ENCODE results near the gene SLC8A1.

Gene SLC8A1

GRCh38 chr2:40421631-40422297, 30.1 kb downstream of the SLC8A1 start:
- no peak for DNase-seq (ENCODE audit: low read depth)

- DNase-seq (ENCODE audit: low read depth), result no peak
Measured at GRCh38 chr2:40420478-40420877, 31.4 kb downstream of the SLC8A1 start.

GRCh38 chr2:40419364-40419762, 32.5 kb downstream of the SLC8A1 start:
- no peak for DNase-seq (ENCODE audit: low read depth)

GRCh38 chr2:40418614-40419363, 33.1 kb downstream of the SLC8A1 start:
- no peak for DNase-seq (ENCODE audit: low read depth)

GRCh38 chr2:40416486-40416885, 35.4 kb downstream of the SLC8A1 start:
- DNase-seq (ENCODE audit: low read depth), result no peak

- no peak for DNase-seq (ENCODE audit: low read depth)
Measured at GRCh38 chr2:40415391-40415790, 36.5 kb downstream of the SLC8A1 start.

DNA sequence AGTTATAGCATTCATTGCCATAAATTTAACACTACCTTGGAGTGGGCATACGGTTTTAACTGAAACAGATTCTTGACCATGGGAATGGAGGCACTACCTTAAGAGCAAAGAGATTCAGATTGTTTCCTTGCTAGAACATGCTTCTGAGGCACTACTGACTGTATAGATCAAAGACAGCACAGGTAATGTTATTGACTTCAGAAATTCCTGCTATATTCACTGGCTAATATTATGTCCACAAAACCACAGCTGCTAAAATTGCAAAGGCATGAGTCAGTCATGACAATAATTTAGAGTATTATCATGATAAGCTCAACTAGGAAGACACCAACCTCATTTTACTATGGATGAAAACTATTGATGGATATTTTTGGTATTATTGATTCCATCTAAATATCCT, 39.4 kb downstream of the SLC8A1 start:
- no peak for DNase-seq (ENCODE audit: low read depth)

DNA sequence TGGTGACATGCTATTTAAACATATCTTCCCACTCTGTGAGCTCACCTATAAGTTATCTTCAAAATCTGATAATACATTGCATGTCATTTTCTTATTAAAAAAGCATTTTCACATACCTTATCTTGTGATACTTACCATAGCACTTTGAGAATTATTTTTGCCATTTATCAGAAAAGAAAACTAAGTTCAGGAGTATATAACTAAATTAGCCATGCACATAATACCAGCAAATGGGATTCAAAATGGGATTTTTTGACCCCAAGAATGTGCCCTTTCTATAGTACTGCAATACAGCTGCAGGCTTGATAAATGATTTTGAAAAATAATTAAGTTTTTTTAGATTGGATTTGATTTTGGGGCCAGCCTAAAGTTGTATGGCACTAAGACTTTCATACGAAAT, 41.2 kb downstream of the SLC8A1 start:
- DNase-seq (ENCODE audit: low read depth), result no peak

GRCh38 chr2:40409734-40410133, 42.2 kb downstream of the SLC8A1 start:
- no peak for DNase-seq (ENCODE audit: low read depth)

DNA sequence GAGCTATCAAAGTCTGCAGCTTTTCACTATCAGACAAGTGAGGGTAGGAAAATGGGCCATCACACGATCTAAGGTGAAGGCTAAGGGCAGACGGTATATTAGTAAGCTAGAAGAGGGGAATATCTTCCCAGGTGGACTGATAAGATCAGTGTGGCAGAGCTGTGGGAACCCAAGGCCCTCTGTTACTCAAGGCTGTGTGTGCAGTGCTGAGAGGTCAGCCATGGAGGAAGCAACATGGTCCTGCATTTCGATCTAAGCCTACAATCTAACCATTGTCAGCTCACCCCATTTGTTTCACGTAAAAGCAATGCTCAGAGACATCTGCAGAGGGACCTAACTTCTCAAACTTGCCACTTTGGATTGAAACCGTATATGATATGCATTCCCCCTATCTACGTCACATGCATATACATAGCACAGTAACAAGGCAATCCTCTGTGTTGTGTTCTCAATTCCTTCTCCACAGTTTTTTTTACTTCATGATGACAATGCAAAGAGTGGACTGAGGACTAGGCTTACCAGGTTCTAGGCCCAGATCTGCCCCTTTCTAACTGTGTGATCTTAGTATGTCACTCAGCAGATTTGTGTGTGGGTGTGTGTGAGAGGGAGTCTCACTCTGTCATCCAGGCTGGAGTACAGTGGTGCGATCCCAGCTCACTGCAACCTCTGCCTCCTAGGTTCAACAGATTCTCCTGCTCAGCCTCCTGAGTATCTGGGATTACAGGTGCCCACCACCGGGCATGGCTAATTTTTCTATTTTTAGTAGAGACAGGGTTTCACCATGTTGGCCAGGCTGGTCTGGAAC, 45.2 kb downstream of the SLC8A1 start:
- no peak for DNase-seq (ENCODE audit: low read depth)

DNA sequence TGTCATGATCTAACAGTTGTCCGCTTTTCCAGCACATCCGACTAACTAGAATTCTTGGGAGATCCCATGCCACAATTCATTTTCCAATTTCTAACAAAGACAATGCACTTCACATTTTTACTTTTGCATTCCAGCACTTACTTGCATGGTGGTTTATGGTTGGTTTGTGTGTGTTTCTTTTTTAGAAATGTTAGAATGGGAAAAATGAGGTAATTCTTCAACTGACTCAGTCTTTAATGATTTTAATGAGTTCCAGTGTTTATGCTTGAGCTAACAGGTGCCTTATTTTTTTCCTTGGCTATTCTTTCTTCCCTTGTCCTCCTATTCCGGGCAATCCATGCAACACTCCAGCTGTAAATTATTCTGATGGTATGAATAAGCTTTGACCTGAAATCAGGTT, 46.4 kb downstream of the SLC8A1 start:
- DNase-seq (ENCODE audit: low read depth), result no peak

GRCh38 chr2:40404517-40404916, 47.4 kb downstream of the SLC8A1 start:
- no peak for DNase-seq (ENCODE audit: low read depth)

- no peak for DNase-seq (ENCODE audit: low read depth)
Measured at GRCh38 chr2:40403233-40403836, 48.6 kb downstream of the SLC8A1 start.

- no peak for DNase-seq (ENCODE audit: low read depth)
Measured at GRCh38 chr2:40401896-40402295, 50.0 kb downstream of the SLC8A1 start.

GRCh38 chr2:40400336-40400953, 51.4 kb downstream of the SLC8A1 start:
- DNase-seq (ENCODE audit: low read depth), result no peak

DNA sequence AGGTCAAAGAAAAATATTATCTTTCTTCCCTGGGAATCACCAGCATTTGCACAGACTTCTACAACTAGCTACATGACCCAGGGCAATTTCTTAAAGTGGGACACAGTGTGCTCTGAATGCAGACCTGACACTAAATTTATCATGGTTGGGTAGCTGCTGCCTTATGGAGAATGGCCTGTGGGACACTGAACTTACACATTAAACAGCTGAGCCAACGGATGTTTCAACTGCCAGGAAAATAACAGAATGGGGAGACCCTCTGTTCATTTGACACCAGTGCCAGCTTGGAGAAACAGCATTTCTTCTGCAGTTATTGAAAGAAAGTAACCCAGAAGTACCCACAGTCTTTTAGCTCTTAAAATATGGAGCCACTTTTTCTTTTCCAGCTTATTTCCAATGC, 54.1 kb downstream of the SLC8A1 start:
- DNase-seq (ENCODE audit: low read depth), result no peak

GRCh38 chr2:40396124-40396523, 55.8 kb downstream of the SLC8A1 start:
- DNase-seq (ENCODE audit: low read depth), result no peak

- DNase-seq (ENCODE audit: low read depth), result no peak
Measured at GRCh38 chr2:40395169-40396073, 56.5 kb downstream of the SLC8A1 start.

GRCh38 chr2:40394597-40394996, 57.3 kb downstream of the SLC8A1 start:
- DNase-seq (ENCODE audit: low read depth), result no peak

DNA sequence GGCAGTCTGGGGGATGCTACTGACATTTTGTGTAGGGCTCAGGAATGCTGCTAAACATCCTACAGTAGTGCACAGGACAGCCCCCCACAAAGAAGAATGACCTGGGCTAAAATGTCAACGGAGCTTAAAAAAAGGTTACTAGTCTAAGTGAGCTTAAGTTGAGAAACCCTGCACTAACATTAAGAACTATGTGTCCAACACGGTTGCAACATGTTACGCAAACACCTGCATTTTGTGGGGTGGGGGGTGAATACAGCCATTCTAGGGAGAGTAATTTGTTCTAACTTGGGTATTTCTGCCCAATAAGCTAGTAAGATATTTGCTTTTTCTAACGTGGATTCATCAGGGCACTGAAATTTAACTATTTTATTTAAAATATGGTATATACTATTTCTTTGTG, 57.9 kb downstream of the SLC8A1 start:
- no peak for DNase-seq (ENCODE audit: low read depth)

GRCh38 chr2:40388161-40388560, 63.7 kb downstream of the SLC8A1 start:
- no peak for DNase-seq (ENCODE audit: low read depth)
